KMS-11 (cell line): ENCODE results near the gene ZBTB7C.
A peak's percentile ranks its signal among the peaks of the same experiment; 100 is the strongest.

ENCODE experiments used
- H2AFZ ChIP-seq: fragments of 200-600 bp; sonication (generic); 2 replicates; pipeline ENCODE4 v1.6.1; 2016; ENCODE audit warnings: antibody characterized with exemption, mixed run types, low read depth
- H3K27ac ChIP-seq: fragments of 200-600 bp; sonication (generic); 2 replicates; pipeline ENCODE4 v1.6.1; 2016; ENCODE audit warnings: mild to moderate bottlenecking, mixed run types
- H3K27me3 ChIP-seq: fragments of 200-600 bp; sonication (generic); 2 replicates; pipeline ENCODE4 v1.6.1; 2017; ENCODE audit warnings: mild to moderate bottlenecking, low read depth, mixed run types, moderate library complexity; ENCODE audit not compliant: insufficient read depth
- H3K36me3 ChIP-seq: fragments of 200-600 bp; sonication (generic); 2 replicates; pipeline ENCODE4 v1.6.1; 2017; ENCODE audit warnings: mild to moderate bottlenecking, mixed run types; ENCODE audit not compliant: insufficient read depth
- H3K4me1 ChIP-seq: fragments of 200-600 bp; sonication (generic); 2 replicates; pipeline ENCODE4 v1.6.1; 2016; ENCODE audit warnings: mild to moderate bottlenecking, low read depth, mixed run types; ENCODE audit not compliant: poor library complexity, severe bottlenecking
- H3K4me2 ChIP-seq: fragments of 200-600 bp; sonication (generic); 2 replicates; pipeline ENCODE4 v1.7.0; 2016; ENCODE audit warnings: mild to moderate bottlenecking, mixed run types
- H3K4me3 ChIP-seq: fragments of 200-600 bp; sonication (generic); IDR thresholded peaks from 2 replicates; pipeline ENCODE4 v1.6.1; 2017; ENCODE audit warnings: low read depth, low read length, mixed read lengths; ENCODE audit not compliant: insufficient read depth
- H3K79me2 ChIP-seq: fragments of 200-600 bp; sonication (generic); 2 replicates; pipeline ENCODE4 v1.6.1; 2016; ENCODE audit warnings: low read depth, mixed run types; ENCODE audit not compliant: insufficient read depth
- H3K9ac ChIP-seq: fragments of 200-600 bp; sonication (generic); 2 replicates; pipeline ENCODE4 v1.6.1; 2016; ENCODE audit warnings: mild to moderate bottlenecking, mixed run types
- H4K20me1 ChIP-seq: fragments of 200-600 bp; sonication (generic); 2 replicates; pipeline ENCODE4 v1.6.1; 2016; ENCODE audit warnings: mild to moderate bottlenecking, mixed run types; ENCODE audit not compliant: insufficient read depth
- CTCF ChIP-seq: fragments of 200-600 bp; sonication (generic); conservative IDR thresholded peaks from 2 replicates; pipeline ENCODE4 v1.6.1; 2017; ENCODE audit warnings: low read depth, mild to moderate bottlenecking, antibody characterized with exemption, low read length, moderate library complexity, mixed read lengths

Gene ZBTB7C

GRCh38 chr18:48453330-48454066 is 44.3 kb upstream of the ZBTB7C start:
- no peaks in the 10 kb centered on the region for H4K20me1 ChIP-seq
- H3K4me3 ChIP-seq = no peak overlapping the region
- no peaks in the 10 kb centered on the region for H3K79me2 ChIP-seq
- peaks cover 26% of the 10 kb centered on the region for H3K4me1 ChIP-seq
- H3K4me2 ChIP-seq = no peak overlapping the region
- H3K9ac ChIP-seq = no peak overlapping the region
- no peaks in the 10 kb centered on the region for H3K27me3 ChIP-seq
- no peak for TF ChIP-seq CTCF
- H2AFZ ChIP-seq = no peak overlapping the region
- no peaks in the 10 kb centered on the region for H3K36me3 ChIP-seq
- no peak overlapping the region for H3K27ac ChIP-seq

GRCh38 chr18:48452861-48453323 is 43.7 kb upstream of the ZBTB7C start:
- no peak overlapping the region for H2AFZ ChIP-seq
- H3K27ac ChIP-seq = no peak overlapping the region
- no peaks in the 10 kb centered on the region for H4K20me1 ChIP-seq
- H3K27me3 ChIP-seq = no peaks in the 10 kb centered on the region
- no peak for TF ChIP-seq CTCF
- peaks cover 26% of the 10 kb centered on the region for H3K4me1 ChIP-seq
- H3K79me2 ChIP-seq = no peaks in the 10 kb centered on the region
- no peak overlapping the region for H3K4me3 ChIP-seq
- no peak overlapping the region for H3K4me2 ChIP-seq
- H3K9ac ChIP-seq = no peak overlapping the region
- no peaks in the 10 kb centered on the region for H3K36me3 ChIP-seq

GRCh38 chr18:48450685-48451084 is 41.5 kb upstream of the ZBTB7C start:
- Histone ChIP-seq H3K27me3 (no peaks in the 10 kb centered on the region), H3K36me3 (no peaks in the 10 kb centered on the region), H3K4me3 (no peak overlapping the region), H3K27ac (no peak overlapping the region), H3K9ac (no peak overlapping the region), H3K4me1 (peaks cover 6% of the 10 kb centered on the region), H3K4me2 (no peak overlapping the region), H3K79me2 (no peaks in the 10 kb centered on the region), H4K20me1 (no peaks in the 10 kb centered on the region), H2AFZ (no peak overlapping the region)
- TF ChIP-seq CTCF = no peak

GRCh38 chr18:48446582-48447225 is 37.5 kb upstream of the ZBTB7C start:
- H3K4me1 ChIP-seq = no peaks in the 10 kb centered on the region
- no peak overlapping the region for H3K9ac ChIP-seq
- H3K27me3 ChIP-seq = no peaks in the 10 kb centered on the region
- peak overlapping the region; percentile 75; the same call in 1 of the 2 replicates for H2AFZ ChIP-seq
- H3K79me2 ChIP-seq = no peaks in the 10 kb centered on the region
- no peaks in the 10 kb centered on the region for H3K36me3 ChIP-seq
- no peaks in the 10 kb centered on the region for H4K20me1 ChIP-seq
- peak; percentile 94 for TF ChIP-seq CTCF
- no peak overlapping the region for H3K4me3 ChIP-seq
- H3K27ac ChIP-seq = no peak overlapping the region
- peak overlapping the region; percentile 37 for H3K4me2 ChIP-seq
